GM23338 (cell line): ENCODE measurements around the gene FBRSL1.

ENCODE experiments used
- CREB1 ChIP-seq: fragments of 250-450 bp; sonication (Bioruptor Pico); IDR thresholded peaks from 2 replicates; pipeline ENCODE4 v1.5.0; 2020; ENCODE audit warnings: low read depth, mild to moderate bottlenecking, moderate library complexity
- CTCF ChIP-seq, 2 experiments: fragments of 200-600 bp in 1 of 2; sonication (generic) in 1 of 2; conservative IDR thresholded peaks; 2 replicates each; pipeline versions ENCODE4 v1.5.1 to v1.6.1; 2016 to 2017; ENCODE audit warnings: antibody characterized with exemption in 2 of 2, low read depth in 2 of 2, mild to moderate bottlenecking in 2 of 2, moderate library complexity in 1 of 2
- ETS1 ChIP-seq: IDR thresholded peaks from 2 replicates; pipeline ENCODE4 v1.6.1; 2016; ENCODE audit warnings: antibody characterized with exemption
- EZH2 ChIP-seq: fragments of 200-600 bp; sonication (generic); IDR thresholded peaks from one replicate; pipeline ENCODE4 v1.8.0; 2017; ENCODE audit warnings: antibody characterized with exemption, mild to moderate bottlenecking, low read depth; ENCODE audit not compliant: unreplicated experiment
- EZH2phosphoT487 ChIP-seq: fragments of 200-600 bp; sonication (generic); IDR thresholded peaks from one replicate; pipeline ENCODE4 v1.8.1; 2018; ENCODE audit warnings: antibody characterized with exemption; ENCODE audit not compliant: unreplicated experiment
- JUNB ChIP-seq: IDR thresholded peaks from one replicate; pipeline ENCODE4 v1.6.1; 2016; ENCODE audit warnings: antibody characterized with exemption; ENCODE audit not compliant: unreplicated experiment
- POLR2AphosphoS5 ChIP-seq: IDR thresholded peaks from 2 replicates; pipeline ENCODE4 v1.6.1; 2016; ENCODE audit warnings: antibody characterized with exemption, low read depth
- REST ChIP-seq: IDR thresholded peaks from one replicate; pipeline ENCODE4 v1.6.1; 2018; ENCODE audit warnings: antibody characterized with exemption; ENCODE audit not compliant: unreplicated experiment
- ZNF114 ChIP-seq: fragments of 250-450 bp; sonication (Bioruptor Pico); IDR thresholded peaks from 2 replicates; pipeline ENCODE4 v1.5.0; 2020; ENCODE audit warnings: mild to moderate bottlenecking, moderate library complexity
- ZNF331 ChIP-seq: fragments of 250-450 bp; sonication (Bioruptor Pico); IDR thresholded peaks from 2 replicates; pipeline ENCODE4 v1.5.0; 2020; ENCODE audit warnings: low read depth, mild to moderate bottlenecking, moderate library complexity

- TF ChIP-seq REST (no peak), CTCF (conservative IDR thresholded peaks at IDR 0.05; ENCODE audit: low read depth in 2 of 2) (no peak), EZH2phosphoT487 (no peak), EZH2 (no peak), ETS1 (no peak), POLR2AphosphoS5 (no peak), CREB1 (CRISPR knock-in tag) (no peak), ZNF331 (no peak), ZNF114 (no peak), JUNB (no peak)
These were observed 27.2 kb upstream of the FBRSL1 start for GRCh38 chr12:132462788-132463187.
